Stimulated activated CD4-positive, alpha-beta T cell treated with anti-CD3 and anti-CD28 coated beads, TNF-alpha, amount 100 ng/mL, for 4 hours (primary cell): ENCODE data around the gene ZCCHC4.

Source experiments
- DNase-seq, 3 experiments: peaks; one replicate each; pipeline ENCODE4 v3.0.0-alpha.2; 2020; ENCODE audit warnings: low read depth in 3 of 3

Gene ZCCHC4

DNA sequence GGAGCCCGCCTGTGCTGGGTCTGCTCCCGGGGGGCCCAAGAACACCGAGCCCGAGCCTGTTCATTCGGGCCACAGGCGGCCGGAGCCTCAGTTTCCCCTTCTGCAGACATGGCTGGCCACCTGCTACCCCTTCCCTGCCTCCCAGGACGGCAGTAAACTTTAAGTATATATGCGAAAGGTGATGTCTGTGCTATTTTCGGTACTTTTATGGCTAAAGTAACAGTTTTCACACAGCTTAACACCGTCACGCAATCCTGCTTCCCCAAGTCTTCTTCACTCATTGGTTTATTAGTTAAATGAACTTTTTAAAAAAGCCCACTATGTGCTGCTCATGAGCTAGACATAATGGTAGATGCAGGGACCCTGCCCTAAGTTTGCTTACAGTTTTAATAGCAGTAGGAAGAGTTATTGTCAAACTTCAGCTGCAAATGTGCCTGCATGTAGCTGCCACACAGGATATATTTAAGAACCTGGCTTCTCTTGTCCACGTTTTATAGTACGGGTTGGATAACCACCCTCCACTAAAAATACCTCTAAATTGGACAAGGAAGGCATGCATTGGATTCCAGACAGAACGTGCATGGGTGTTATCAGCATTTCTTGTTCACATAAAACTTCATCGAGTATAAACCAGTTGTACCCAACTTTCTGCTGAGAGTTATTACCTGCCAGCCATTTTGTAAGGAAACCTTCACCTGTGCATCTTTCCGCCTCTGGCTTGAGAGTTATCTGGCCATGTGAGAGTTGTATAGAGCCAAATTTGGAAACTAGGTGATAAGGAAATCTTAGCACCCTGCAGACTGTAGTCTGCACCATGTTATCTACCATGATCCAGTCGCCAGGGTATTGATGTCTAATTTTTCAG, 65.2 kb downstream of the ZCCHC4 start:
- no peak for DNase-seq

DNA sequence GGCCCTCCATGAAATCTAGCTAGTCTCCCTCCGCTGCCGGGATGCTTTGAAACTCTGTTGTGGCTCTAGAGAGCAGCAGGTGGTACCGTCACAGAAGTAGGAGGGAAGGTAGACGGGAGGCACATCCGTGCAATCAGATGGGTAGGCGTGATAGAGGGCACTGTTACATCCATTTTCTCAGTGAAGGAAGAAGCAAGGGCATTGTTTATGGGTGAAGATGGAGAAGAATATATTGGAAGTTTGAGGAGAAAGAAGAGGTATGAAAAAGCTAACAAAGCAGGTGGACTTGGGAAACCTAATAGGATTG, 65.8 kb downstream of the ZCCHC4 start:
- DNase-seq, result no peak

DNA sequence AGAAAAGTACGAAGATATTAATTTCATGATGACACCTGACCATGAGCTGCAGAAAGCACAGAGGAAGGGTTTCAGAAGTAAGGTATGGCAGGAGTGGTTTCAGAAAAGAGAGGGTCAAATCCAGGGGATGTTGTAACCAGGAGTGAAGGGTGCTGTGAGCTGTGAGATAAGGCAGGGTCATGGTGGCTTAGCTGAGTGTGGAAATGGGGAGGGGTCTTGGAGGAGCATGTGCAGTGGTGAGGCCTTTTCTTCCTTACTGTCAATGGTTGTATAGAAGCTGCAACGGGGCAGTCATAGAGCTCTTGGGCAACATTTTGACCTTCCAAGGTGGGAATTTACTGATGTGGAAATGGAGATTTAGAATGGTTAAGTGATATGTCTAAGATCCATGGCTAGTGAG, 67.0 kb downstream of the ZCCHC4 start:
- DNase-seq, result no peak

- DNase-seq, result no peak
Observed at GRCh38 chr4:25383647-25384046, 71.1 kb downstream of the ZCCHC4 start.

- DNase-seq, result no peak
Observed at GRCh38 chr4:25386926-25387325, 74.4 kb downstream of the ZCCHC4 start.

DNA sequence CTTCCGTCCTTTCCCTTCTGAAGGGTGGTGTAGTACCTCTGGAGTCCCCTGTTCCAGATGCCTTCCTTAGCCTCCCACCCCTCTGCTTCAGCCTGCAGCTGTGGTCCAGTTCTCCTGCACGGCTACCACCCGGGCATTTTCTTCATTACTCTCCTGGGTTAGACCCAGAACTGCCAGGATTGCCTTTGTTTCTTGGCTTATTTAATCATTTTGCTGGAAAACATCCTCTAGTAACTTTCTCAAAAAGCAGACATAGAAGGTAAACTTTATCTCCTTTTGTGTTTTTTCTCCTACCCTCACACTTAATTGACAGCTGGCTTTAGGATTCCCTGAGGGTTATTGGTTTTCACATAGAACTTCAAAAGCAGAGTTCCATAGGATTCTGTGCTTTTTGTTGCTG, 84.7 kb downstream of the ZCCHC4 start:
- DNase-seq, result no peak

GRCh38 chr4:25399510-25399909, 86.9 kb downstream of the ZCCHC4 start:
- no peak for DNase-seq

DNA sequence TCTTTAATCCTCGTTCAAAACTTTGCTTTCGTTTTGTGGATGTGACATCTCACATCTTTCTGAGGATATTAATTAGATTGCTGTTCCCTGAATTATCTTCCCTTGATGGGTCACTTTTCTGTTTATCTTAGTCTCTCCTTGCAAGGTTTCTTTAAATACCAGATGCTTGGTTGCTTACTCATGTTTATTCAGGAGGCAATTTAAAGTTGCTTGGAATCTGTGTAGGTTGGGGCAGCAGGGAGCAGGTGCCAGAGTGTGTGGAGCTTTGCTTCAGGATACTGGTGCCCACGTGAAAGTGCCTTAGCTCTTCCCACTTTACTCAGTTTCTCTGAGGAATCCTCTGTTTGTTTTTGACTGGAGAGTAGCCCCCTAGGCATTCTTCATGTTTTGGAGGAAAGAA, 88.5 kb downstream of the ZCCHC4 start:
- DNase-seq, result no peak

DNA sequence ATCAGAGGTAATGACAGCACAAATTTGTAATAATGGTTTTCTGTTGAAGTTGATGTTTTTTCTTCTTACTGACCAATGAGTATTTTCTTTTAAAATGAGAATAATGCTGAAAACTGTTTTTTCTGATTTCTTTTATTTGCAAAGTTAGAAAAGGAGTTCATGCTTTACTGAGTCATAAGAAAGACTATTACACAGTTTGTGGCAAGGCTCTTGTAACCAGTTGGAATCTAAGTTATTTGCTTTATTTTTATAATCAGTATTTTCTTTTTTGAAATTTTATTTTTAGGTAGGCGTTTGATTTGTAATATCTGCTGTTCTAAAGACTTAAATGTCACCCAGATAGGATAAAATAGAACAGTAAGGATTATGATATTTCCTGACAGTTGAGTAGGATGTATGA, 89.9 kb downstream of the ZCCHC4 start:
- no peak for DNase-seq

GRCh38 chr4:25403699-25404098, 91.1 kb downstream of the ZCCHC4 start:
- no peak for DNase-seq

DNA sequence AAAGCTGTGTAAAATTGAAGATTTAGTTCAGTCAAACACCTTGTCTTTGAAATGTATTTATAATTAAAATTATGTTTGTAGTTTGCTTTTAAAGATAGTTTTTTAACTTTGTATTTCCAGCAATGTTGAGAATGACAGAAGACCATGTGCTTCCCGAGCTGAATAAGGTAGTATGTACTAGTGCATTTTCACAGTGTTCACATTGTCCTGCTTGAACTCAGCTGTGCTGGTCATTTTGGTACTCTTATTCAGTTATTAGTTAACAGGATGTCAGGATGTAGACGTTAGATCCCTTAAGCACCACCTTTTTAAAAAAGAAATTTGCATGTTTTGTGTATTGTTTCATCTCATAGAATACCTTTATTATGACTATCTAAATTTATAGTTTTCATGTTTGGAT, 92.9 kb downstream of the ZCCHC4 start:
- DNase-seq, result no peak

DNA sequence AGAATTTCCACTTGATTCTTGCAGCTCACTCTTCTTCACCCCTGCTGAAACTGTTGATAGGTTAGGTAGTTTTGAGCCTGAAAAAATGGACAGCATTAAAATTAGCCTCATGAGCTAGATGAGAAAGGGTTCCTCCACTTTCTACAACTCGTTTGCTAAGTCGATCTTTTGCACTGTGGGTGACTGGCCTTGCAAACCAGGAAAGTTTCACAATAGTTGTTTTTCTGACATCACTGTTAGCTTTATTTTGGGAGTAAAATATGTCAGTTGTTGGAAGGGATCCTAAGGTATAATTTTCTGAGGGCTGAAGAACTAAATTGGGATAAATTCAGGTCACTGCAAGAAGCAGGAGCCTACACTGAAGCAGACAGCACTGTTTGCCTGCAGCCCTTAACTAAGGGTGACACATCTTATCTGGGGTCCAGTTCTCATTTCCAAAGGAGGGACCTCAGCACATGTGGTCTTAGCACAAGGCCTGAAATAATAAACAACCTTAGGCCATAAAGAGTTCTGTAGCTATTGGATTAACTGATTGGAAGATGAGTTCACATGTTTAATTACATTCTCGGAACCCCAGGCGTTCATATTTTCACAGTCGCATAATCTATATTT, 93.6 kb downstream of the ZCCHC4 start:
- DNase-seq, result no peak

GRCh38 chr4:25410820-25411529, 98.4 kb downstream of the ZCCHC4 start:
- DNase-seq, result no peak

GRCh38 chr4:25413261-25413660, 100.7 kb downstream of the ZCCHC4 start:
- DNase-seq, result no peak

GRCh38 chr4:25417014-25417413, 104.4 kb downstream of the ZCCHC4 start:
- no peak for DNase-seq
